Caki2 (cell line): ENCODE measurements around the gene C15orf61. TPM values are rescaled to one million over a fixed set of nuclear protein-coding genes. Genes with fewer than 3 reads are reported as not detected.

ENCODE experiments used
- DNase-seq: peaks from one replicate; pipeline ENCODE4 v3.0.0-alpha.2; 2015; ENCODE audit warnings: low read depth
- in situ Hi-C: cut with HindIII; loops from 2 replicates; pipeline ENCODE4 v1.10.0; 2016; ENCODE audit warnings: low sequenced_read_pairs, low pct_unique_long_range_greater_than_20kb, mixed read lengths
- total RNA-seq: library from RNA; depleted of rRNA; stranded (reverse); fragments of >200 nt; shearing (Covaris generic); gene quantifications from 2 replicates; pipeline ENCODE4 v1.2.3, GENCODE V29; 2014; ENCODE audit warnings: low replicate concordance; rRNA removed

The C15orf61 gene
- total RNA-seq = 2.0 and 2.9 TPM in 2 replicates

GRCh38 chr15:67521029-67521782, at the start of gene C15orf61:
TSS of gene C15orf61 (plus strand) at chr15:67521131. CDS start at chr15:67521249, 118 bp downstream.
- in situ Hi-C loops = no loop called here
- DNase-seq = peak; percentile 86

DNA sequence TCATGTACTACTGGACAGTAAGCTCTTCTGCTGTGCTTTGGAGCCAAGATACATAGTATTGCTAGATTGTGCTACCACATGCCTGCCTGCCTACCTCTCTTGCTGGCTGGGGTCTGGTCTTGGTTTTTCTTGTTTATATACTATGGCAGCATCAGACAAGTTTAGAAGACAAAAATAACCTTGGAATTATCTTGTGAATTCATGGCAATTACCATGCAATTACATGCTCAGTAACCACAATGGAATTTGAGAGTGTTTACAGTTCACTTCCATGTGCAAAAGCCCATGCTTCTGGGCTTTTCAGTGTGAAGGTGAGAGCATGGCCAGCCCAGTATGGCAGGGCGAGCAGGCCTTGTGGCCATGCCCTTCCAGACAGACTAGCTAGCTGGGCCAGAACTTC, 48.0 kb upstream of the C15orf61 start:
- no peak for DNase-seq

DNA sequence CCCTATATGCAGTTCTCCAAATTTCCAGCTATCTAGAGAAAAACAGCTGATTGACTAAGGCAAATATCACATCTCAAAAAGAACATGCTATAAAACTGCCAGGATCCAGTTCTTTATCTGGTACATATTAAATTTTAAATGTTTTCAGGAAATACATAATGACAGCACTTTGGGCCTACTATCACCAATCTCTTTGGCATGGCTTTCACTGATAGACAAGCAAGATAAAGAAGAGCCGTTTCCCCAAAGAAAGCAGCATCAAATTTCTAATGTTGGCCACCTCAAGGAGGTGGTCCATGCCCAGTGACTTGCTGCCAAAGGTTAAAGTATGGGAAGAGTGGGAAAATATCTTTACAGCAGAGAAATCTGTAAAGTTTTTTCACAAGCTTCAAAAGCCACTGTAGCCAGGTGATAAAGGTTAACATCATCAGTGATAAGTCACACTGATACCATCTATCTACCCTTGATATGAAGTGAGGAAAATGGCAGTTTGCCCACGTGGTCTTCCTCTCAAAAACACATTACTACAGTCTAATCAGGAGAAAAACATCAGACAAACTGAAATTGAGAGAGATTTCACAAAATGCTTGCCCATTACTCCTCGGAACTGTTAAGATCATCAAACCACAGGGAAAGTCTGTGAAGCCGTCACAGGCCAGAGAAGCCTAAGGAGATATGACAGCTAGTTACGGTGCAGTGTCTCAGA, 46.4 kb upstream of the C15orf61 start:
- no peak for DNase-seq
- in situ Hi-C loops = no loop called here

More for the DNA sequence above, 48.0 kb upstream of the C15orf61 start:
- in situ Hi-C loops = no loop called here

DNA sequence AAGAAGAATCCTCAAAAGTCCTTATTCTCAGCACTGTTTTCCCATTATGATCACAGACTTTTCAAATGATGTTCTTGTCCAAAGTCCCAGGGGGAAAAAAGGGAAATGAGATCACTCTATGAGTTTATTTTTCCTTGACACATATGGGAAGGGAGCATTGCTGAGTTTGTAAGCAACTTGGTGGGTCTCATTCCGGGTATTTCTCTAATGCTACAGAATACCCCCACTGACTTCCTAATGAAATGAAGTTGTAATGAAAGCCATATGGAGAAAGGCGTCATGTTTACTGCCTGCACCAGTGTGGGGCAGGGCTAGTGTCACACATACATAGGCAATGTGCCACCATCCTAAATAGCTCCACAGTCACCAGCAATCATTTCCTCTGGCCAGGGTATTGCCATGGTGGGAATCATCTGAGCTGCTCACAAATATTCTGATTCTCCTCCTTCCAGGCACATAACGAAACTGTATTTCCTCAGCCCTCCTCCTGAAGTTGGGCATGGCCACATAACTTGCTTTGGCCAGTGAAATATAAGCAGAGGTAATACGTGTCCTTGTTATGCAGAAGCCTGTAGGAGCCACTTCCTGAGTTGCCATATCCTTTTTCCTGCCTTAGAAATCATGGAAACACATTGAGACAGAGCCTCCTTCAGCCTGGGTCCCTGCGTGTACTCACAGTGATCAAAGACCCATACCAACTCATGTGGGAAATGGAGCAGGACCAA, 41.0 kb upstream of the C15orf61 start:
- DNase-seq = no peak
- in situ Hi-C loops = no loop called here

DNA sequence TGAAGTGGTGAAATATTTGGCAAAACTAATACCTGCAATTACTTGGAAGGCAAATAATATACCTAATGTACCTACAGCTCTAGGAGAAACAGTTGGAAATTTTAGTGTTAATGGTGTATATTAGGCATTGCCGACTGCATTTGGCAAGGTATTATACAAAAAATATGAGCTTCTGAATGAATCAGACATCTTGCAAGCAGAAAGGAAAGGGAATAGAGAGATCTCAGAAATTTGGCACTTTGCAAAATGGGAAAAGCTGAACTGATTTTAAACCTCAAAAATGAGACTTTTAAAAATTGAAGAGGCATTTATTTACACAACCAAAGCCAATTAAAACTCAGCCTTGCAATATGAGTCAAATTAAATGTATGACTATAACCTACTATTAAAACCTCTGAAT, 40.2 kb upstream of the C15orf61 start:
- in situ Hi-C loops = no loop called here
- DNase-seq = no peak

GRCh38 chr15:67481680-67482079, 39.3 kb upstream of the C15orf61 start:
- no peak for DNase-seq
- in situ Hi-C loops = no loop called here

DNA sequence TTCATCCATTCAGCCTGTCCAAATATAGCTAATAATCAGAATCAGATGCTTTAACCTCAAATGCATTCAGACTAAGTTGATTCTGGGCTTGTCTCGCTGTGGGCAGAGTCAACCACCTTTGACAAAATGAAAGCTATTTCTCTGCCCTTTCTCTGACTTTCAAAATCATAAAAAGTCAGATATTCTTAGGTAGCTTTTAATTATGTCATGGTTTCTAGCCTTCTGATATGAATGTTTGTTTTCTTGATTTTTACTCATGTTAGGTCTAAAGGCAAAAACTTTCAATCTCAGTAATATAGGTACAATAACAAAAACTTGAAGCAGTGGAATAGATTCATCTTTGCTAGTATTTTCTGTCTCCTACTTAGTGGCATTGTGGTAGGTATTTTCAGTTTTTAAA, 25.3 kb upstream of the C15orf61 start:
- in situ Hi-C loops = no loop called here
- DNase-seq = no peak

DNA sequence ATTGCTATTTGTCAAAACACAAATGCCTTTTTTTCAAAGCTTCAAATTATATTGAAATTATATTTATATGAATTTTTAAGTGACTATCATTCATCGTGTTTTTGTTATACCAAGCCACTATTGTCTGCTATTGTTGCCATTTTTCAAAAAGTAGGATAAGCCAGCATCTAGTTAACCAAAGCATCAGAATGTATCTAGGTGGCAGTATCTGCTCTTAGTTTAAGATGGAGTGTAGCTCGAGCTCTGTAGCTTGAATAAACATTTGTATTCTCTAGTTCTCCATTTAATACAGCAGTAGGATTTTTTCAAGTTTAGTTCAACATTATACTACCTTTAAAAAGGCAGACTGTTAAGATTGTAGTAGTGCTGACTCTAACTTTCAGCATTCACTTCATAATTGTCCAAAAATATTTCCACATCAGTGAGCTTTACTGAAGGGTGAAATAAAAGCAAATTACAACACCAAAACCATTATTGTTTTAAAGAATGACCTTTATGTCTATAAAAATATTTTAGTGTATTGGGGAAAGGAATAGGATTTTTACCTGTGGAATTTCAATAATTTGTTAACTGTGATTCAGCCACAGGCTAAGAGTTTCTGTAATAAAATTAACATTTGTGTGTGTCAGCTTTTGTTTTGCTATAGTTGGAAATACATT, 19.6 kb upstream of the C15orf61 start:
- in situ Hi-C loops = no loop called here
- DNase-seq = peak; percentile 18

- in situ Hi-C loops = no loop called here
- peak; percentile 16 for DNase-seq
Measured at GRCh38 chr15:67501836-67502461, 19.0 kb upstream of the C15orf61 start.

DNA sequence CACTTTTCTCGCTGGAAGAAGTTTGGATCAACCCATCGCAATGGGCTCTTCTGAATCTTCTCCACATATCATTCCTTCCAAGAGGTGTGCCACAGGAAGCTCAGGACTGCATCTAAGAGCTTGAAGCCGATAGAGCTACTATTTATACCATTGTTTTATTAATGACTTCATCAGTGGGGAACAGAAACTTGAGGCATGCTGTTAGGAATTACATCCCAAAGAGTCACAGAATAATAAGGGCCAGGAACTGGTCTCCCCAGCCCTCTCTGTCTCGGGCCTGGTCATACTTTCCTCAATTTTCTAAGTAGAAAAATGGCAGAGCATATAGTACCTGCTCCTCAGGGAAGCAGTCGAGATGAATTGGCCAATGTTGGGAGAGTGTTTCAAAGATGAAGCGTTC, 16.9 kb upstream of the C15orf61 start:
- no peak for DNase-seq
- in situ Hi-C loops = no loop called here

DNA sequence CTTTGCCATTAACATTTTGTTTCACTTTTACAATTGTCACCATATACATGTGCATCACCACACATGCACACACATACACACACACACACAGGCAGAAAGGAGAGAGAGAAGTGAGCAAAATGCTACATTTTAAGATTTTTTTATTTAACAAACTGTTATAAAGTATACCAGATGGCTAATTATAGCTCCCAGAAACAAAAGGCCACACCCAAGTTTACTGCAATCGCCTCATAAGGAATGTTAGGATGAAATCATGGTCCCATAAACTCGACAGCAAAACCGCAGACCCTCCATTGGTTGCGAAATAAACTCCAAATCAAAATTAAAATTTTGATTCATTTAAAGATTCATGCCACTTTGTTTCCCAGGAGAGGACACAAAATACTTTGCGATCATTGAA, 16.1 kb upstream of the C15orf61 start:
- no peak for DNase-seq
- in situ Hi-C loops = no loop called here

- in situ Hi-C loops = no loop called here
- no peak for DNase-seq
Measured at GRCh38 chr15:67505675-67506572, 15.0 kb upstream of the C15orf61 start.

DNA sequence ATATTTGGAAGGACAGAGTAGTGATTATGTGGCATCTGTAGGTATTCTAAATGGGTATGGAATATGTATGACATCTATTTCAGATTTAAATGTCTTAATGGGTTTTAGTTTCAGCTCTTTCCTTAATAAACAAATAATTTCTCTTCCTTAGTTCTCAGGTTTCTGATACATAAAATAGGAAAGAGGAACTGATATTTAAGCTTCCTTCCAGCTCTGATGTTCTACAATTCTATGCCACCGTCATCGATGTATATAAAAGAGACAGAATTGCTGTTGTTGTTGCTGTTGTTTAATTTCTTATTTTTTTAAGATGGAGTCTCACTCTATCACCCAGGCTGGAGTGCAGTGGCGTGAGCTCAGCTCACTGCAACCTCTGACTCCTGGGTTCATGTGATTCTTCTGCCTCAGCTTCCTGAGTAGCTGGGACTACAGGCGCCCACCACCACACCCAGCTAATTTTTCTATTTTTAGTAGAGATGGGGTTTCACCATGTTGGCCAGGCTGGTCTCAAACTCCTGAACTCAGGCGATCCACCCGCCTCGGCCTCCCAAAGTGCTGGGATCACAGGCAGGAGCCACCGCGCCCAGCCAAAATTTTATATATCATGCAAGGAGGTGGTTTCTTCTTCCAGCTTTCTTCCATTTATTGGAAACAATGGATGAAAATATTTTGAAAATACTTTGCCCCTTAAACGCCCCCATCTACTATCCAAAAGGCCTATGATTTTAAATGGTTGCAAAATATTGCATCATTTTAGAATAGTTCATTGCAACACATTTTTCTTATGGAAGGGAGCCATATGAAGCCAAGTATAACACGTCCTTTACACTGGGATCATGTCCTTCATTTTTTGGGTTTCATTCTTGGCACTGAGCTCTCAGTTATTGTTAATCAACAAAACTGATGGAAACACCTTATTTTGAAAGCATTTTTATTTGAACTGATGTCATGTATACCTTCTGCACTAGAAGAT, 13.9 kb upstream of the C15orf61 start:
- no peak for DNase-seq
- in situ Hi-C loops = no loop called here

- in situ Hi-C loops = no loop called here
- DNase-seq = no peak
Measured at GRCh38 chr15:67508407-67508806, 12.5 kb upstream of the C15orf61 start.

- in situ Hi-C loops = no loop called here
- DNase-seq = no peak
Measured at GRCh38 chr15:67509918-67510317, 11.0 kb upstream of the C15orf61 start.

- in situ Hi-C loops = no loop called here
Measured at GRCh38 chr15:67510597-67511190, 10.2 kb upstream of the C15orf61 start.

More at GRCh38 chr15:67510597-67511190, 10.2 kb upstream of the C15orf61 start:
- no peak for DNase-seq
